Neural progenitor cell (in vitro differentiated cells): ENCODE measurements around the gene IGSF10. TPM values are rescaled to one million over a fixed set of nuclear protein-coding genes. Genes with fewer than 3 reads are reported as not detected.
"Not testable (repeated sequence)": the region's sequence is repeated elsewhere in the genome, so short reads cannot be mapped to it uniquely, and the experiment has no call there.

ENCODE experiments used
- DNase-seq: peaks from one replicate; pipeline ENCODE4 v3.0.0-alpha.2; 2016; ENCODE audit warnings: low spot score
- H2AFZ ChIP-seq: fragments of 200-600 bp; sonication (generic); replicated peaks from 2 replicates; pipeline ENCODE4 v1.6.1; 2016; ENCODE audit warnings: antibody characterized with exemption
- H3F3A ChIP-seq: fragments of 200-600 bp; sonication (generic); 2 replicates; pipeline ENCODE4 v1.6.1; 2016; ENCODE audit warnings: antibody characterized with exemption, low read depth
- H3K27ac ChIP-seq: fragments of 200-600 bp; sonication (generic); 2 replicates; pipeline ENCODE4 v1.5.1; 2016; ENCODE audit warnings: mild to moderate bottlenecking
- H3K27me3 ChIP-seq: fragments of 200-600 bp; sonication (generic); 2 replicates; pipeline ENCODE4 v1.6.1; 2016; ENCODE audit warnings: mild to moderate bottlenecking, moderate library complexity
- H3K36me3 ChIP-seq: fragments of 200-600 bp; sonication (generic); 2 replicates; pipeline ENCODE4 v1.5.1; 2016
- H3K4me1 ChIP-seq: fragments of 200-600 bp; sonication (generic); 2 replicates; pipeline ENCODE4 v1.6.1; 2016; ENCODE audit warnings: mixed run types
- H3K4me2 ChIP-seq: fragments of 200-600 bp; sonication (generic); 2 replicates; pipeline ENCODE4 v1.6.1; 2016
- H3K4me3 ChIP-seq: fragments of 200-600 bp; sonication (generic); 2 replicates; pipeline ENCODE4 v1.5.1; 2016
- H3K79me2 ChIP-seq: fragments of 200-600 bp; sonication (generic); 2 replicates; pipeline ENCODE4 v1.6.1; 2016; ENCODE audit warnings: low read depth
- H3K9ac ChIP-seq: fragments of 200-600 bp; sonication (generic); 2 replicates; pipeline ENCODE4 v1.6.1; 2016
- H3K9me3 ChIP-seq: fragments of 200-600 bp; sonication (generic); 2 replicates; pipeline ENCODE4 v1.5.1; 2016; ENCODE audit warnings: low read depth
- H4K20me1 ChIP-seq: fragments of 200-600 bp; sonication (generic); 2 replicates; pipeline ENCODE4 v1.6.1; 2016; ENCODE audit warnings: low read depth
- H3K27ac Mint-ChIP-seq: 3 replicates; pipeline ENCODE4 v1.8.0; 2021; ENCODE audit warnings: mixed read lengths
- H3K27me3 Mint-ChIP-seq: 2 replicates; pipeline ENCODE4 v1.8.0; 2022; ENCODE audit warnings: low read depth, mild to moderate bottlenecking, inconsistent platforms, moderate library complexity, mixed read lengths; ENCODE audit not compliant: insufficient read depth
- H3K36me3 Mint-ChIP-seq: 3 replicates; pipeline ENCODE4 v1.8.0; 2021; ENCODE audit warnings: mixed read lengths
- H3K4me1 Mint-ChIP-seq: 3 replicates; pipeline ENCODE4 v1.8.0; 2021; ENCODE audit warnings: mixed read lengths
- H3K4me3 Mint-ChIP-seq: 3 replicates; pipeline ENCODE4 v1.8.0; 2021; ENCODE audit warnings: mild to moderate bottlenecking, moderate library complexity, mixed read lengths
- H3K9me3 Mint-ChIP-seq: 3 replicates; pipeline ENCODE4 v1.8.0; 2020; ENCODE audit warnings: mixed read lengths
- CTCF ChIP-seq: fragments of 200-600 bp; sonication (generic); IDR thresholded peaks from 2 replicates; pipeline ENCODE4 v1.5.1; 2017; ENCODE audit warnings: antibody characterized with exemption, mild to moderate bottlenecking
- EZH2 ChIP-seq: fragments of 200-600 bp; sonication (generic); IDR thresholded peaks from 2 replicates; pipeline ENCODE4 v1.6.1; 2017; ENCODE audit warnings: antibody characterized with exemption, mild to moderate bottlenecking, moderate library complexity
- EZH2phosphoT487 ChIP-seq: fragments of 200-600 bp; sonication (generic); IDR thresholded peaks from 2 replicates; pipeline ENCODE4 v1.6.1; 2017; ENCODE audit warnings: antibody characterized with exemption
- total RNA-seq: library from RNA; depleted of rRNA; stranded (reverse); fragments of >200 nt; gene quantifications from 2 replicates; pipeline ENCODE4 v1.2.3, GENCODE V29; 2015; ENCODE audit warnings: low replicate concordance

IGSF10 gene
- 0.15 and 0.22 TPM in 2 replicates for total RNA-seq

- Mint-ChIP-seq H3K9me3 (no peaks in the 10 kb centered on the region), H3K27me3 (peaks cover 3% of the 10 kb centered on the region), H3K4me3 (peak within 1 kb of the TSS; percentile 83), H3K27ac (no peak within 1 kb of the TSS), H3K36me3 (no peaks in the 10 kb centered on the region), H3K4me1 (peaks cover 2% of the 10 kb centered on the region)
- Histone ChIP-seq H4K20me1 (no peaks in the 10 kb centered on the region), H3F3A (no peaks in the 10 kb centered on the region), H3K4me2 (peak within 1 kb of the TSS; percentile 88), H3K4me1 (no peaks in the 10 kb centered on the region), H3K9me3 (no peaks in the 10 kb centered on the region), H3K4me3 (peak within 1 kb of the TSS; percentile 58), H3K79me2 (no peaks in the 10 kb centered on the region), H3K27ac (no peak within 1 kb of the TSS), H3K27me3 (peaks cover 26% of the 10 kb centered on the region), H3K36me3 (no peaks in the 10 kb centered on the region), H3K9ac (no peak within 1 kb of the TSS), H2AFZ (peak within 1 kb of the TSS; percentile 91)
- TF ChIP-seq EZH2phosphoT487 (no peak), CTCF (no peak), EZH2 (no peak)
- DNase-seq: peak; percentile 61
Observed at GRCh38 chr3:151460774-151461450, at the start of gene IGSF10. TSS of gene IGSF10 (minus strand) at chr3:151461061. CDS start at chr3:151458709, 2,352 bp downstream.

GRCh38 chr3:151509468-151510135 is 48.7 kb upstream of the IGSF10 start:
- H2AFZ ChIP-seq, H3F3A ChIP-seq, H3K36me3 ChIP-seq, H3K27me3 Mint-ChIP-seq, H3K27ac Mint-ChIP-seq, H3K4me2 ChIP-seq, H3K27me3 ChIP-seq, H3K9ac ChIP-seq, H3K9me3 ChIP-seq, H3K79me2 ChIP-seq, H3K4me1 Mint-ChIP-seq, H3K36me3 Mint-ChIP-seq, H3K4me3 ChIP-seq, H3K4me1 ChIP-seq, DNase-seq, H3K4me3 Mint-ChIP-seq, H3K27ac ChIP-seq, H4K20me1 ChIP-seq: not testable (repeated sequence)
- peaks cover 10% of the 10 kb centered on the region for H3K9me3 Mint-ChIP-seq

GRCh38 chr3:151504606-151505005 is 43.7 kb upstream of the IGSF10 start:
- H3K9me3 Mint-ChIP-seq: peaks cover 7% of the 10 kb centered on the region
- no peak for DNase-seq
- H3K27me3 Mint-ChIP-seq: no peaks in the 10 kb centered on the region
- no peak overlapping the region for H3K9ac ChIP-seq
- no peaks in the 10 kb centered on the region for H3K27me3 ChIP-seq
- no peak overlapping the region for H3K27ac ChIP-seq
- H3F3A ChIP-seq: no peaks in the 10 kb centered on the region
- no peaks in the 10 kb centered on the region for H3K79me2 ChIP-seq
- no peak overlapping the region for H3K4me3 ChIP-seq
- H3K27ac Mint-ChIP-seq: no peak overlapping the region
- H3K36me3 Mint-ChIP-seq: no peaks in the 10 kb centered on the region
- no peak overlapping the region for H3K4me2 ChIP-seq
- H3K4me1 ChIP-seq: no peaks in the 10 kb centered on the region
- H3K9me3 ChIP-seq: no peaks in the 10 kb centered on the region
- no peaks in the 10 kb centered on the region for H4K20me1 ChIP-seq
- H2AFZ ChIP-seq: no peak overlapping the region
- H3K4me3 Mint-ChIP-seq: no peak overlapping the region
- H3K4me1 Mint-ChIP-seq: no peaks in the 10 kb centered on the region
- TF ChIP-seq CTCF: no peak
- TF ChIP-seq EZH2phosphoT487: no peak
- no peak for TF ChIP-seq EZH2
- no peaks in the 10 kb centered on the region for H3K36me3 ChIP-seq

GRCh38 chr3:151503074-151503473 is 42.2 kb upstream of the IGSF10 start:
- Histone ChIP-seq H3K4me1 (no peaks in the 10 kb centered on the region), H3K79me2 (no peaks in the 10 kb centered on the region), H3K4me3 (no peak overlapping the region), H2AFZ (no peak overlapping the region), H4K20me1 (no peaks in the 10 kb centered on the region), H3K27ac (no peak overlapping the region), H3K27me3 (no peaks in the 10 kb centered on the region), H3K9ac (no peak overlapping the region), H3K9me3 (no peaks in the 10 kb centered on the region), H3K4me2 (no peak overlapping the region), H3F3A (no peaks in the 10 kb centered on the region), H3K36me3 (no peaks in the 10 kb centered on the region)
- Mint-ChIP-seq H3K9me3 (no peaks in the 10 kb centered on the region), H3K27me3 (no peaks in the 10 kb centered on the region), H3K4me1 (no peaks in the 10 kb centered on the region), H3K36me3 (no peaks in the 10 kb centered on the region), H3K4me3 (no peak overlapping the region), H3K27ac (no peak overlapping the region)
- TF ChIP-seq CTCF (no peak), EZH2 (no peak), EZH2phosphoT487 (no peak)
- no peak for DNase-seq
